ENCODE measurements around the gene CAMLG.

CAMLG gene

GRCh38 chr5:134772461-134773125 lies 34.2 kb downstream of the CAMLG start:
- no peaks in the 10 kb centered on the region for H3K4me1 ChIP-seq (ENCODE audit: control extremely low read depth in 1 of 4, control insufficient read depth in 4 of 4, insufficient read depth in 4 of 4, low read length in 3 of 4)
- ChIA-PET CTCF (interaction anchor here (0.6 to 1.1 kb wide), 2 partner anchors 12 to 37 kb away, joined by 3 read pairs; no protein-coding TSS in a partner anchor), POLR2A (interaction anchor here (0.5 to 0.7 kb wide), 2 partner anchors 8 to 634 kb away, joined by 3 read pairs; no protein-coding TSS in a partner anchor)
- no peak overlapping the region for H3K27ac ChIP-seq (ENCODE audit: insufficient read depth in 1 of 2, low read depth in 1 of 2, low read length in 2 of 2, poor library complexity in 1 of 2, severe bottlenecking in 2 of 2)
- H3K4me3 ChIP-seq (ENCODE audit: control insufficient read depth in 1 of 7, extremely low read depth in 1 of 7, insufficient read depth in 4 of 7, low read depth in 2 of 7, low read length in 6 of 7), result no peak overlapping the region
- WGBS (ENCODE audit: insufficient coverage), result 95% methylated on average over 8 of the region's 10 CpGs
- DNase-seq, result no peak
- H3K9me3 ChIP-seq (ENCODE audit: control extremely low read depth in 1 of 5, control insufficient read depth in 4 of 5, insufficient read depth in 2 of 5, low read depth in 1 of 5, low read length in 4 of 5), result no peaks in the 10 kb centered on the region
- no peaks in the 10 kb centered on the region for H3K27me3 ChIP-seq (replicated peaks in 2 of 5; ENCODE audit: control insufficient read depth in 4 of 5, insufficient read depth in 5 of 5, low read length in 4 of 5)
- peaks cover 18 to 72% (median 50%) of the 10 kb centered on the region in 4 experiments for H3K36me3 ChIP-seq (ENCODE audit: control insufficient read depth in 4 of 4, insufficient read depth in 4 of 4, low read length in 3 of 4)

DNA sequence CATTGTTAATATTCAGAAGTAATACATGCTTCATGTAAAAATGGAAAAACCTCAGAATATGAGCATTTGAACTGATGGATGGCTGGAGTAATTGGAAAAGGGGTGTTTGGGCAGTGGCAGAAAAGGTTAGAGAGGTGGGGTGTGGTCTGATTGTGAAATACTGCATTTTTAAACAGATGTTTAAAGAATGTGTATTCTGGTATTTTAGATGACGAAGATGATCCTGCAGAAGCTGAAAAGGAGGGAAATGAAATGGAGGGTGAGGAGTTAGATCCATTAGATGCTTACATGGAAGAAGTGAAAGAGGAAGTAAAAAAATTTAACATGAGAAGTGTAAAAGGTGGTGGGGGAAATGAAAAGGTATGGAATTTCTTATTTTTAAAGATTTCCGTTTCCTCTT lies 39.0 kb downstream of the CAMLG start:
- Histone ChIP-seq H3K4me1 (ENCODE audit: control extremely low read depth in 1 of 4, control insufficient read depth in 4 of 4, insufficient read depth in 4 of 4, low read length in 3 of 4) (no peaks in the 10 kb centered on the region), H3K36me3 (ENCODE audit: control insufficient read depth in 4 of 4, insufficient read depth in 4 of 4, low read length in 3 of 4) (peaks cover 19 to 78% (median 53%) of the 10 kb centered on the region in 4 experiments), H3K9me3 (ENCODE audit: control extremely low read depth in 1 of 5, control insufficient read depth in 4 of 5, insufficient read depth in 2 of 5, low read depth in 1 of 5, low read length in 4 of 5) (no peaks in the 10 kb centered on the region), H3K27me3 (replicated peaks in 2 of 5; ENCODE audit: control insufficient read depth in 4 of 5, insufficient read depth in 5 of 5, low read length in 4 of 5) (no peaks in the 10 kb centered on the region), H3K27ac (ENCODE audit: insufficient read depth in 1 of 2, low read depth in 1 of 2, low read length in 2 of 2, poor library complexity in 1 of 2, severe bottlenecking in 2 of 2) (peak overlapping the region in 1 of 2 experiments; percentile 14), H3K4me3 (ENCODE audit: control insufficient read depth in 1 of 7, extremely low read depth in 1 of 7, insufficient read depth in 4 of 7, low read depth in 2 of 7, low read length in 6 of 7) (no peak overlapping the region)
- ChIA-PET POLR2A (no interaction called here), CTCF (no interaction called here)
- DNase-seq, result no peak
- WGBS (ENCODE audit: insufficient coverage), result 89% methylated on average over 2 of the region's 2 CpGs

DNA sequence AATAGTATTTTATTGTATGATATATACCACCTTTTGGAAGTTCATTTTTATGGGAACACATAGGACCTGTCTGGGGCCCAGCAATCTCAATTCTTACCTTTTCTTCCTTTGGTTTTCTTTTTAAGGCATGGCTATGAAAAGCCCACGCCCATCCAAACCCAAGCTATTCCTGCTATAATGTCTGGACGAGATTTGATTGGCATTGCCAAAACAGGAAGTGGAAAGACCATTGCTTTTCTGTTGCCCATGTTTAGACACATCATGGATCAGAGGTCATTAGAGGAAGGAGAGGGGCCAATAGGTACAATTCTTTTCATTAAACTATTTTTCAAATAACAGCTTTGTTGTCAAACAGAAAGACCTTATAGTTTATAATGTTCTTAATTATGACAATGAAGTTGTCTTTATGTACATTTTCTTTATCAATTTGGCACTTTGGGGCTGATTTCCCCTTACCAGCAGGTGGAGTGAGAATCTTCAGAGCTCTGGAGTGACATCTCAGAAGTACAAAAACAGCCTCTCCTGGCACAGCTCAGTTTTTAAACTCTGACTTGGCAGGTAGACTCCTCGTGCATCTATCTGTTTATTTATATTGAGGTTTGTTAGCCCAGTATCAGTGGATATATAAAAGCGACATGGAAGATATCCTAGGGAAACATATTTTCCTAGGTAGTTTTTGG lies 46.0 kb downstream of the CAMLG start:
- Histone ChIP-seq H3K4me1 (ENCODE audit: control extremely low read depth in 1 of 4, control insufficient read depth in 4 of 4, insufficient read depth in 4 of 4, low read length in 3 of 4) (no peaks in the 10 kb centered on the region), H3K36me3 (ENCODE audit: control insufficient read depth in 4 of 4, insufficient read depth in 4 of 4, low read length in 3 of 4) (peaks cover 14 to 76% (median 51%) of the 10 kb centered on the region in 4 experiments), H3K27me3 (replicated peaks in 2 of 5; ENCODE audit: control insufficient read depth in 4 of 5, insufficient read depth in 5 of 5, low read length in 4 of 5) (no peaks in the 10 kb centered on the region), H3K9me3 (ENCODE audit: control extremely low read depth in 1 of 5, control insufficient read depth in 4 of 5, insufficient read depth in 2 of 5, low read depth in 1 of 5, low read length in 4 of 5) (no peaks in the 10 kb centered on the region), H3K4me3 (ENCODE audit: control insufficient read depth in 1 of 7, extremely low read depth in 1 of 7, insufficient read depth in 4 of 7, low read depth in 2 of 7, low read length in 6 of 7) (no peak overlapping the region), H3K27ac (ENCODE audit: insufficient read depth in 1 of 2, low read depth in 1 of 2, low read length in 2 of 2, poor library complexity in 1 of 2, severe bottlenecking in 2 of 2) (peak overlapping the region in 1 of 2 experiments; percentile 3)
- CTCF ChIA-PET, result interaction anchor here (0.9 to 1.1 kb wide), 3 partner anchors 12 to 40 kb away, joined by 3 read pairs; no protein-coding TSS in a partner anchor
- DNase-seq, result peak; percentile 23 to 50 (median 45)
- POLR2A ChIA-PET, result no interaction called here
- 100% methylated on average over 1 of the region's 4 CpGs for WGBS (ENCODE audit: insufficient coverage)

DNA sequence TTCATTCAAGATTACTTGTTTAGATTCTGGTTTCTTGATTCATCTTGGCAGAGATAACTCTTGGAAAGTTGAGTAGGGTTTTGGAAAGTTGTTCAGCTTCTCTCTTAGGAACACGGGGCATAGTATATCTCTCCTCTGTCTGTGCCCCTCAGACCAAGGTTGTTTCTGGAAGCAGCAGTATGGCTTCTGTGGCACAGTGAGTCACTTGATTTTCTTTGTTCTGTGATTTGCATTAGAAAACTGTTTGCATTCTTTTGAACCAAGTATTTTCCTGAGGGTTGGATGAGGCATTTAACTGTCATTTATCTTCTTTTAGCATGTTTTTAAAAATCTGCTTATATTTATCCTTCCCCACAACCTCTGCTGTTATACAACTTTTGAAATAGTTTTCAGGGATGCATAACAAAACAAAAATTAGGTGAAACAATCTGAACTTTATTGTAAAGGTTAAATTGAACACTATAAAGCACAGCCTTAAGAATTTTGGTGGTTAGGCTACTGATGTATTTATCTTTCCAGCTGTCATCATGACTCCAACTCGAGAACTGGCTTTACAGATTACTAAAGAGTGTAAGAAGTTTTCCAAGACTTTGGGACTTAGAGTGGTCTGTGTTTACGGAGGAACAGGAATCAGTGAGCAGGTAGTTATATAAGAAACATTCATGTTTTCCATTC lies 46.7 kb downstream of the CAMLG start:
- no CpG with 5 or more reads among the region's 3 CpGs for WGBS (ENCODE audit: insufficient coverage)
- no peaks in the 10 kb centered on the region for H3K4me1 ChIP-seq (ENCODE audit: control extremely low read depth in 1 of 4, control insufficient read depth in 4 of 4, insufficient read depth in 4 of 4, low read length in 3 of 4)
- no peak for DNase-seq
- H3K4me3 ChIP-seq (ENCODE audit: control insufficient read depth in 1 of 7, extremely low read depth in 1 of 7, insufficient read depth in 4 of 7, low read depth in 2 of 7, low read length in 6 of 7), result no peak overlapping the region
- H3K36me3 ChIP-seq (ENCODE audit: control insufficient read depth in 4 of 4, insufficient read depth in 4 of 4, low read length in 3 of 4), result peaks cover 12 to 75% (median 48%) of the 10 kb centered on the region in 4 experiments
- H3K9me3 ChIP-seq (ENCODE audit: control extremely low read depth in 1 of 5, control insufficient read depth in 4 of 5, insufficient read depth in 2 of 5, low read depth in 1 of 5, low read length in 4 of 5), result no peaks in the 10 kb centered on the region
- no peaks in the 10 kb centered on the region for H3K27me3 ChIP-seq (replicated peaks in 2 of 5; ENCODE audit: control insufficient read depth in 4 of 5, insufficient read depth in 5 of 5, low read length in 4 of 5)
- ChIA-PET POLR2A (no interaction called here), CTCF (interaction anchor here (0.9 to 1.1 kb wide), 3 partner anchors 12 to 39 kb away, joined by 3 read pairs; no protein-coding TSS in a partner anchor)
- no peak overlapping the region for H3K27ac ChIP-seq (ENCODE audit: insufficient read depth in 1 of 2, low read depth in 1 of 2, low read length in 2 of 2, poor library complexity in 1 of 2, severe bottlenecking in 2 of 2)

DNA sequence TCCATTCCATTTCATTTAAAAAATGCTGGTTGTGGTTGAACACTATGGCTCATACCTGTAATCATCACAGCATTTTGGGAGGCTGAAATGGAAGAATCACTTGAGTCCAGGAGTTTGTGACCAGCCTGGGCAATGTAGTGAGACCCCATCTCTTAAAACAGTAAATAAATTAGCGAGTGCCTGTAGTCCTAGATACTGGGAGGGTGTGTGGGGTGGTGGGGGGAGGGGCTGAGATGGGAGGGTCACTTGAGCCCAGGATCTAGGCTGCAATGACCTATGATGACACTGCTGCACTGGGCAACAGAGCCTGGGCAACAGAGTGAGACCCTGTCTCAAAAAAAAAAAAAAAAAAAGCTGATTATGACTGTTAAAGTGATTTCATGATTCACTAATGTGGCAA lies 49.3 kb downstream of the CAMLG start:
- ChIA-PET CTCF (no interaction called here), POLR2A (no interaction called here)
- H3K36me3 ChIP-seq (ENCODE audit: control insufficient read depth in 4 of 4, insufficient read depth in 4 of 4, low read length in 3 of 4), result peaks cover 11 to 77% (median 54%) of the 10 kb centered on the region in 4 experiments
- WGBS (ENCODE audit: insufficient coverage), result no CpG with 5 or more reads among the region's 1 CpG
- no peaks in the 10 kb centered on the region for H3K27me3 ChIP-seq (replicated peaks in 2 of 5; ENCODE audit: control insufficient read depth in 4 of 5, insufficient read depth in 5 of 5, low read length in 4 of 5)
- H3K4me1 ChIP-seq (ENCODE audit: control extremely low read depth in 1 of 4, control insufficient read depth in 4 of 4, insufficient read depth in 4 of 4, low read length in 3 of 4), result no peaks in the 10 kb centered on the region
- no peaks in the 10 kb centered on the region for H3K9me3 ChIP-seq (ENCODE audit: control extremely low read depth in 1 of 5, control insufficient read depth in 4 of 5, insufficient read depth in 2 of 5, low read depth in 1 of 5, low read length in 4 of 5)
- no peak overlapping the region for H3K27ac ChIP-seq (ENCODE audit: insufficient read depth in 1 of 2, low read depth in 1 of 2, low read length in 2 of 2, poor library complexity in 1 of 2, severe bottlenecking in 2 of 2)
- DNase-seq, result no peak
- no peak overlapping the region for H3K4me3 ChIP-seq (ENCODE audit: control insufficient read depth in 1 of 7, extremely low read depth in 1 of 7, insufficient read depth in 4 of 7, low read depth in 2 of 7, low read length in 6 of 7)

GRCh38 chr5:134791580-134791979 lies 53.2 kb downstream of the CAMLG start:
- ChIA-PET POLR2A (no interaction called here), CTCF (interaction anchor here (0.6 to 2.5 kb wide), 3 partner anchors 69 to 393 kb away, joined by 3 to 6 read pairs (median 3); partner anchors contain the start of gene PCBD2)
- Histone ChIP-seq H3K27me3 (replicated peaks in 2 of 5; ENCODE audit: control insufficient read depth in 4 of 5, insufficient read depth in 5 of 5, low read length in 4 of 5) (no peaks in the 10 kb centered on the region), H3K27ac (ENCODE audit: insufficient read depth in 1 of 2, low read depth in 1 of 2, low read length in 2 of 2, poor library complexity in 1 of 2, severe bottlenecking in 2 of 2) (no peak overlapping the region), H3K4me3 (ENCODE audit: control insufficient read depth in 1 of 7, extremely low read depth in 1 of 7, insufficient read depth in 4 of 7, low read depth in 2 of 7, low read length in 6 of 7) (no peak overlapping the region), H3K9me3 (ENCODE audit: control extremely low read depth in 1 of 5, control insufficient read depth in 4 of 5, insufficient read depth in 2 of 5, low read depth in 1 of 5, low read length in 4 of 5) (no peaks in the 10 kb centered on the region), H3K36me3 (ENCODE audit: control insufficient read depth in 4 of 4, insufficient read depth in 4 of 4, low read length in 3 of 4) (peaks cover 23 to 79% (median 57%) of the 10 kb centered on the region in 4 experiments), H3K4me1 (ENCODE audit: control extremely low read depth in 1 of 4, control insufficient read depth in 4 of 4, insufficient read depth in 4 of 4, low read length in 3 of 4) (no peaks in the 10 kb centered on the region)
- DNase-seq, result no peak
- 100% methylated on average over 2 of the region's 2 CpGs for WGBS (ENCODE audit: insufficient coverage)

Data from common myeloid progenitor, CD34-positive (primary cell).